Calu3 (cell line): ENCODE results near the gene RBM42. TPM values are rescaled to one million over a fixed set of nuclear protein-coding genes. Genes with fewer than 3 reads are reported as not detected.

Experiments
- BruUV-seq: library from RNA; stranded (reverse); fragments of 400-500 nt; replicated peaks from 2 replicates; lab custom pipeline; 2021; lab: Mats Ljungman, UMichigan
- CTCF ChIA-PET: fragments of 300-600 bp; sonication (Branson Sonifier 250); formaldehyde crosslinking; loops from one replicate; lab custom pipeline; 2022; ENCODE audit warnings: antibody characterized with exemption; lab: Charles Lee
- DNase-seq: peaks from one replicate; pipeline ENCODE4 v3.0.0; 2022
- H3K27ac Mint-ChIP-seq: one replicate; pipeline ENCODE4 v1.8.0; 2022; ENCODE audit warnings: mixed read lengths; ENCODE audit not compliant: unreplicated experiment
- H3K27me3 Mint-ChIP-seq: one replicate; pipeline ENCODE4 v1.8.0; 2022; ENCODE audit warnings: mixed read lengths; ENCODE audit not compliant: unreplicated experiment
- H3K36me3 Mint-ChIP-seq: one replicate; pipeline ENCODE4 v1.8.0; 2022; ENCODE audit warnings: mild to moderate bottlenecking, moderate library complexity, mixed read lengths; ENCODE audit not compliant: insufficient read depth, unreplicated experiment
- H3K4me1 Mint-ChIP-seq: one replicate; pipeline ENCODE4 v1.8.0; 2022; ENCODE audit warnings: mild to moderate bottlenecking, low read depth, mixed read lengths; ENCODE audit not compliant: unreplicated experiment
- H3K4me3 Mint-ChIP-seq: one replicate; pipeline ENCODE4 v1.8.0; 2022; ENCODE audit warnings: mild to moderate bottlenecking, low read depth, moderate library complexity, mixed read lengths; ENCODE audit not compliant: unreplicated experiment
- H3K9me3 Mint-ChIP-seq: one replicate; pipeline ENCODE4 v1.8.0; 2022; ENCODE audit warnings: low read depth, mixed read lengths; ENCODE audit not compliant: unreplicated experiment
- intact Hi-C: fragments of 100-400 bp; cut with micrococcal nuclease; formaldehyde crosslinking; loops from one replicate; pipeline ENCODE4 v1.10.0; 2022; ENCODE audit not compliant: unreplicated experiment
- total RNA-seq: library from RNA; stranded (reverse); gene quantifications from 2 replicates; pipeline ENCODE4 v1.2.3, GENCODE V29; 2022
- TF ChIP-seq, protein P1 (sequence below): fragments of 200-600 bp; IDR thresholded peaks from one replicate; pipeline ENCODE4 v1.8.0; 2022; ENCODE audit warnings: antibody characterized with exemption; ENCODE audit not compliant: unreplicated experiment

Gene RBM42
- total RNA-seq, 1 experiment from 2014 or later = 148 TPM

DNA sequence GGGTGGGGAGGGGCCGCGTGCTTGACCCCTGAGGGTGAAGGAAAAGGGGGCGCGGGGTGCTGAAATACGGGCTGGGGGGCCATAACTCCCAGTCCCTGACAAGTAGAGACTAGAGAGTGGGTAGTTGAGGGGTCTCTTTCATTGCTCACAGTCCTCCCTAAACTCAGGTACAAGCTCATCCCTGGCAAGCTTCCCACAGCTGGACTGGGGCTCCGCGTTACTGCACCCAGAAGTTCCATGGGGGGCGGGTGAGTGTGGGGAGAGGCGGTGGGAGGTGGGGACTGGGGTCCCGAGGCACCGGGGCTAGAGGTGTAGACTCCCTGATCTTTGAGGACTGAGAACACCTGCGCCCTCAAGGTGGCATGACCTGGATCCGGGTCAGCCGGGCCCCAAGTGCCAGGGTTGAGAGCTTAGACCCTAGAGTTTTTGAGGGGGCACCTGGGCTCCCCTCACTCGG is 14.0 kb downstream of the RBM42 start:
- intact Hi-C loops = no loop called here
- no peaks in the 10 kb centered on the region for H3K9me3 Mint-ChIP-seq
- H3K27ac Mint-ChIP-seq = no peak overlapping the region
- DNase-seq = no peak
- H3K4me3 Mint-ChIP-seq = peak overlapping the region; percentile 79
- peaks cover 15% of the 10 kb centered on the region for H3K4me1 Mint-ChIP-seq
- peaks cover 13% of the 10 kb centered on the region for H3K27me3 Mint-ChIP-seq
- TF ChIP-seq, protein P1, sequence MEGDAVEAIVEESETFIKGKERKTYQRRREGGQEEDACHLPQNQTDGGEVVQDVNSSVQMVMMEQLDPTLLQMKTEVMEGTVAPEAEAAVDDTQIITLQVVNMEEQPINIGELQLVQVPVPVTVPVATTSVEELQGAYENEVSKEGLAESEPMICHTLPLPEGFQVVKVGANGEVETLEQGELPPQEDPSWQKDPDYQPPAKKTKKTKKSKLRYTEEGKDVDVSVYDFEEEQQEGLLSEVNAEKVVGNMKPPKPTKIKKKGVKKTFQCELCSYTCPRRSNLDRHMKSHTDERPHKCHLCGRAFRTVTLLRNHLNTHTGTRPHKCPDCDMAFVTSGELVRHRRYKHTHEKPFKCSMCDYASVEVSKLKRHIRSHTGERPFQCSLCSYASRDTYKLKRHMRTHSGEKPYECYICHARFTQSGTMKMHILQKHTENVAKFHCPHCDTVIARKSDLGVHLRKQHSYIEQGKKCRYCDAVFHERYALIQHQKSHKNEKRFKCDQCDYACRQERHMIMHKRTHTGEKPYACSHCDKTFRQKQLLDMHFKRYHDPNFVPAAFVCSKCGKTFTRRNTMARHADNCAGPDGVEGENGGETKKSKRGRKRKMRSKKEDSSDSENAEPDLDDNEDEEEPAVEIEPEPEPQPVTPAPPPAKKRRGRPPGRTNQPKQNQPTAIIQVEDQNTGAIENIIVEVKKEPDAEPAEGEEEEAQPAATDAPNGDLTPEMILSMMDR = no peak
- no TSS peak for BruUV-seq
- CTCF ChIA-PET = interaction anchor here (0.6 kb wide), 1 partner anchor 36 kb away, joined by 5 read pairs; no protein-coding TSS in a partner anchor
- H3K36me3 Mint-ChIP-seq = peaks cover 45% of the 10 kb centered on the region

DNA sequence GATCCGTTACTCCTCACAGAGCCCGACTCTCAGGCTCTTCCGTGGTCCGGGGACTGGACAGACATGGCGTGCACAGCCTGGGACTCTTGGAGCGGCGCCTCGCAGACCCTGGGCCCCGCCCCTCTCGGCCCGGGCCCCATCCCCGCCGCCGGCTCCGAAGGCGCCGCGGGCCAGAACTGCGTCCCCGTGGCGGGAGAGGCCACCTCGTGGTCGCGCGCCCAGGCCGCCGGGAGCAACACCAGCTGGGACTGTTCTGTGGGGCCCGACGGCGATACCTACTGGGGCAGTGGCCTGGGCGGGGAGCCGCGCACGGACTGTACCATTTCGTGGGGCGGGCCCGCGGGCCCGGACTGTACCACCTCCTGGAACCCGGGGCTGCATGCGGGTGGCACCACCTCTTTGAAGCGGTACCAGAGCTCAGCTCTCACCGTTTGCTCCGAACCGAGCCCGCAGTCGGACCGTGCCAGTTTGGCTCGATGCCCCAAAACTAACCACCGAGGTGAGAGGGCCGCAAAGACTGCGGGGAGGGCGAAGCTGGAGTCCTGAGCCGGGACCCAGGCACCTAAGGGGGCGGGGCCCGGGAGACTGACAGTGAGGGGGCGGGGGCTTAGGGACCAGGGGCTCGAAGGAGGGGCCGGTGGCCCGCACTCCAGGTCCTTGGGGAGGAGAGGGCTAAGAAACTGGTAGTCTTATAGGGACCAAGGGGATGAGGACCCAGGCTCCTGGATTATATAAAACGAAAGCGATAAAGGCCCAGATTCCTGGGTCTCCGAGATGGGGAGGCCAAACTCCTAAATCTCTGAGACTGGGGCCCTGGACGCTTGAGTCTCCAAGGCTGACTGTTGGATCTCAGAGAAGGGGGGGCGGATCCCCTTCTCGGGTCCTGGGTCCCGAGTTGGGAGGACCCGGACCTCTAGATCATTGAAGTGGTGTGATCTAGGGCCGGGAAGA is 14.7 kb downstream of the RBM42 start:
- TF ChIP-seq, protein P1 = no peak
- Mint-ChIP-seq H3K4me1 (peaks cover 15% of the 10 kb centered on the region), H3K9me3 (no peaks in the 10 kb centered on the region), H3K27me3 (peaks cover 13% of the 10 kb centered on the region), H3K27ac (no peak overlapping the region), H3K4me3 (peak overlapping the region; percentile 79), H3K36me3 (peaks cover 45% of the 10 kb centered on the region)
- no TSS peak for BruUV-seq
- CTCF ChIA-PET = interaction anchor here (1.3 kb wide), 2 partner anchors 26 to 31 kb away, joined by 3 to 8 read pairs; partner anchors contain the start of gene HAUS5
- intact Hi-C loops = no loop called here
- DNase-seq = peak; percentile 88

DNA sequence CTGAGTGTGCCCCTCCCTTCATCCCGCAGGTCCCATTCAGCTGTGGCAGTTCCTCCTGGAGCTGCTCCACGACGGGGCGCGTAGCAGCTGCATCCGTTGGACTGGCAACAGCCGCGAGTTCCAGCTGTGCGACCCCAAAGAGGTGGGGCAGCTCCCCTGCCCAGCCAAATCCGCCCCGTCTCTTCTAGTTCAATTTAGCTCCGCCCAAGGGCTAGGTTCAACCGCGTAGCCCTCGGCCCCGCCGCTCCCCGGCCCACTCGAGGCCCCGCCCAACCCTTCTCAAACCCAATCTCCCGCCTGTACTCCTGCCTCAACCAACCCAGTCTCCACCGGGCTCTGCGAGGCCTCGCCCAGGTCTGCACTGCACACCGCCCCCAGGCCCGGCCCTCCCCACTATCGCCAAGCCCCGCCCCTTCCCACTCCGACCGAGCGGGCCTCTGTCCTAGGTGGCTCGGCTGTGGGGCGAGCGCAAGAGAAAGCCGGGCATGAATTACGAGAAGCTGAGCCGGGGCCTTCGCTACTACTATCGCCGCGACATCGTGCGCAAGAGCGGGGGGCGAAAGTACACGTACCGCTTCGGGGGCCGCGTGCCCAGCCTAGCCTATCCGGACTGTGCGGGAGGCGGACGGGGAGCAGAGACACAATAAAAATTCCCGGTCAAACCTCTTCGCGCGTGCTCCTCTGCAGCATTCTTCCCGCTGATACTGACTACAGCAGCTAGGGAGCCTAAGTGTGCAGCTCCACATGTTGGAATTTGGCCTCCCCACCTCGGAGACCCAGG is 15.6 kb downstream of the RBM42 start:
- CTCF ChIA-PET = interaction anchor here (1.3 kb wide), 2 partner anchors 25 to 32 kb away, joined by 3 to 8 read pairs; partner anchors contain the start of gene HAUS5
- DNase-seq = peak; percentile 96
- peaks cover 15% of the 10 kb centered on the region for H3K4me1 Mint-ChIP-seq
- H3K36me3 Mint-ChIP-seq = peaks cover 47% of the 10 kb centered on the region
- intact Hi-C loops = no loop called here
- H3K9me3 Mint-ChIP-seq = no peaks in the 10 kb centered on the region
- H3K4me3 Mint-ChIP-seq = peak overlapping the region; percentile 79
- no TSS peak for BruUV-seq
- TF ChIP-seq, protein P1 = no peak
- H3K27ac Mint-ChIP-seq = no peak overlapping the region
- peaks cover 8% of the 10 kb centered on the region for H3K27me3 Mint-ChIP-seq

DNA sequence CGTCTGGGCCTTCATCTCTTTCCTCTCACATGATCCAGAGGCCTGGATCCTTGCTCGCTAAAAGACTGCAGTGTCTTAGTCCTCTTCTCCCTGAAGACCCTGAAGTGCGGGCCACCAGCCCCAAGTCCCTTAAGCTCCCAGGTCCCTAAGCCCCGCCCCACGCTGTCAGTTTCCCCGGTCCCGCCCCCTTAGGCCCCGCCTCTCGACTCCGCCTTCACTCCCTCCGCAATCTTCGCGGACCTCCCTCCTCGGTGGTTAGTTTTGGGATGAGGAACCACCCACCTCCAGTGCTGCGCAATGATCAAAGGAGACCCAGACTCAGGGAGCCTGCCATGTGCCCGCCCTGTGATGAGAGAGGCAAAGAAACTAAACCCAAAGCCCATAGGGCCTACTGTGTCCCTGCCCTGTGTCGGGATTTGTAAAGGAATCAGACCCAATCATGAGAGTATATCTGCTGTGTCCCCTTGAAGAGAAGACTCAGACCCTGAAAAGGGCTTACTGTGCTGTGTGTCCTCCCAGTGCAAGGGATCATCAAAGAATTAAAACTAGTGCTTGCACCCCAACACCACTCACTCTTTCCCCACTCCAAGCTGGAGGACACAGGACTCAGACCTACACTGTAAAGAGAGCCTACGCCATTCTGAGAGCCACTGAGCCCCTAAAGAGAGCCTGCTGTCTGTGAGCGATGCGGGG is 16.3 kb downstream of the RBM42 start:
- CTCF ChIA-PET = interaction anchor here (1.3 kb wide), 1 partner anchor 24 kb away, joined by 8 read pairs; no protein-coding TSS in a partner anchor
- H3K36me3 Mint-ChIP-seq = peaks cover 47% of the 10 kb centered on the region
- intact Hi-C loops = no loop called here

More for the DNA sequence above, 16.3 kb downstream of the RBM42 start:
- Mint-ChIP-seq H3K4me3 (peak overlapping the region; percentile 79), H3K27me3 (peaks cover 1% of the 10 kb centered on the region), H3K4me1 (peaks cover 15% of the 10 kb centered on the region), H3K27ac (no peak overlapping the region), H3K9me3 (no peaks in the 10 kb centered on the region)
- BruUV-seq = no TSS peak
- DNase-seq = peak; percentile 77
- TF ChIP-seq, protein P1 = no peak
